ENCODE data around the gene HSD17B12.

Gene HSD17B12

GRCh38 chr11:43694477-43694876, 13.9 kb downstream of the HSD17B12 start:
- Histone ChIP-seq H3K27ac (no peak overlapping the region), H3K4me3 (no peak overlapping the region)
- no peak for TF ChIP-seq CTCF (IDR thresholded peaks at IDR 0.05)
- DNase-seq (ENCODE audit: low spot score): no peak

- DNase-seq (ENCODE audit: low spot score): no peak
These were observed 17.1 kb downstream of the HSD17B12 start for GRCh38 chr11:43697679-43698078.

GRCh38 chr11:43699870-43700269, 19.3 kb downstream of the HSD17B12 start:
- DNase-seq (ENCODE audit: low spot score): no peak
- no peak overlapping the region for H3K4me3 ChIP-seq
- no peak overlapping the region for H3K27ac ChIP-seq
- TF ChIP-seq CTCF (IDR thresholded peaks at IDR 0.05): no peak

More at GRCh38 chr11:43697679-43698078, 17.1 kb downstream of the HSD17B12 start:
- TF ChIP-seq CTCF (IDR thresholded peaks at IDR 0.05): no peak
- Histone ChIP-seq H3K4me3 (no peak overlapping the region), H3K27ac (no peak overlapping the region)

GRCh38 chr11:43706631-43707030, 26.1 kb downstream of the HSD17B12 start:
- H3K4me3 ChIP-seq: no peak overlapping the region
- TF ChIP-seq CTCF (IDR thresholded peaks at IDR 0.05): no peak

GRCh38 chr11:43708776-43709175, 28.2 kb downstream of the HSD17B12 start:
- no peak for TF ChIP-seq CTCF (IDR thresholded peaks at IDR 0.05)
- Histone ChIP-seq H3K4me3 (no peak overlapping the region), H3K27ac (no peak overlapping the region)
- DNase-seq (ENCODE audit: low spot score): no peak

More at GRCh38 chr11:43706631-43707030, 26.1 kb downstream of the HSD17B12 start:
- DNase-seq (ENCODE audit: low spot score): no peak
- no peak overlapping the region for H3K27ac ChIP-seq

GRCh38 chr11:43709689-43710088, 29.2 kb downstream of the HSD17B12 start:
- Histone ChIP-seq H3K4me3 (no peak overlapping the region), H3K27ac (no peak overlapping the region)
- TF ChIP-seq CTCF (IDR thresholded peaks at IDR 0.05): no peak
- DNase-seq (ENCODE audit: low spot score): no peak

GRCh38 chr11:43712676-43713075, 32.1 kb downstream of the HSD17B12 start:
- TF ChIP-seq CTCF (IDR thresholded peaks at IDR 0.05): no peak
- Histone ChIP-seq H3K4me3 (no peak overlapping the region), H3K27ac (no peak overlapping the region)
- no peak for DNase-seq (ENCODE audit: low spot score)

All from coronary artery (tissue), 2 donors.